GM12878 (cell line): ENCODE results near the gene BARHL1. TPM values are rescaled to one million over a fixed set of nuclear protein-coding genes. Genes with fewer than 3 reads are reported as not detected.

Experiments used
- ATAC-seq: fragments of 200-7000 bp; cut with Tn5 transposase; 3 replicates; pipeline ENCODE4 v1.9.1; 2020; ENCODE audit warnings: mild to moderate bottlenecking, moderate library complexity
- BruUV-seq: library from RNA; stranded (reverse); fragments of 400-500 nt; replicated peaks from 2 replicates; lab custom pipeline; 2021; lab: Mats Ljungman, UMichigan
- CTCF ChIA-PET: fragments of 300-600 bp; sonication (Branson Sonifier 250); formaldehyde crosslinking; extraction: SDS; loops from one replicate; lab custom pipeline; 2021; ENCODE audit warnings: inconsistent platforms; lab: Yijun Ruan, JAX
- POLR2A ChIA-PET: fragments of 350-600 bp; formaldehyde crosslinking; extraction: SDS; loops from one replicate; lab custom pipeline; 2021; ENCODE audit warnings: inconsistent platforms; lab: Charles Lee
- RAD21 ChIA-PET: fragments of 300-600 bp; sonication (Branson Sonifier 250); formaldehyde crosslinking; loops from one replicate; lab custom pipeline; 2023; ENCODE audit warnings: antibody characterized with exemption; ENCODE audit not compliant: unreplicated experiment; lab: Charles Lee
- SMC1A ChIA-PET: fragments of 300-600 bp; sonication (Branson Sonifier 250); formaldehyde crosslinking; loops from one replicate; lab custom pipeline; 2023; ENCODE audit not compliant: unreplicated experiment, uncharacterized antibody; lab: Charles Lee
- DNase-seq: peaks from one replicate; pipeline ENCODE4 v3.0.0-alpha.2; 2011; ENCODE audit warnings: low read depth, low spot score
- FAIRE-seq: peaks from 3 replicates; lab custom pipeline; 2011; peaks lifted over from hg19 to GRCh38; lab: Jason Lieb, UNC
- H2AFZ ChIP-seq: 2 replicates; pipeline ENCODE4 v1.6.0; 2011; ENCODE audit warnings: low read depth, low read length, control low read depth; ENCODE audit not compliant: control insufficient read depth
- H3K27ac ChIP-seq: 2 replicates; pipeline ENCODE4 v1.5.1; 2011; ENCODE audit warnings: control low read depth; ENCODE audit not compliant: control insufficient read depth, insufficient read depth
- H3K27me3 ChIP-seq, 2 experiments: replicated peaks in 1 of 2; 2 replicates each; pipeline versions ENCODE4 v1.6.0 to v1.6.1; 2011; ENCODE audit warnings: low read length in 1 of 2; ENCODE audit not compliant: control insufficient read depth in 2 of 2, insufficient read depth in 2 of 2
- H3K36me3 ChIP-seq, 2 experiments: 2 replicates each; pipeline ENCODE4 v1.5.1; 2011; ENCODE audit warnings: low read length in 1 of 2; ENCODE audit not compliant: control insufficient read depth in 2 of 2, insufficient read depth in 2 of 2
- H3K4me1 ChIP-seq: 2 replicates; pipeline ENCODE4 v1.6.1; 2011; ENCODE audit warnings: mild to moderate bottlenecking, low read length, moderate library complexity, mixed read lengths; ENCODE audit not compliant: control insufficient read depth, insufficient read depth
- H3K4me2 ChIP-seq: 2 replicates; pipeline ENCODE4 v1.6.0; 2011; ENCODE audit warnings: control low read depth; ENCODE audit not compliant: control insufficient read depth, insufficient read depth
- H3K4me3 ChIP-seq: fragments of 200-600 bp; sonication (generic); 2 replicates; pipeline ENCODE4 v1.5.1; 2016
- H3K79me2 ChIP-seq: 2 replicates; pipeline ENCODE4 v1.6.0; 2011; ENCODE audit warnings: low read length; ENCODE audit not compliant: control insufficient read depth, insufficient read depth
- H3K9ac ChIP-seq: 2 replicates; pipeline ENCODE4 v1.8.0; 2011; ENCODE audit warnings: low read length, control low read depth, mixed read lengths; ENCODE audit not compliant: control insufficient read depth, insufficient read depth
- H3K9me3 ChIP-seq: replicated peaks from 3 replicates; pipeline ENCODE4 v1.5.1; 2011; ENCODE audit warnings: mild to moderate bottlenecking, low read length; ENCODE audit not compliant: control insufficient read depth, insufficient read depth
- H4K20me1 ChIP-seq: 2 replicates; pipeline ENCODE4 v1.6.0; 2011; ENCODE audit not compliant: control insufficient read depth, insufficient read depth
- ASH2L ChIP-seq: fragments of 300-600, 200-600 bp; sonication (generic); IDR thresholded peaks from 2 replicates; pipeline ENCODE4 v1.6.1; 2017; ENCODE audit warnings: low read depth, mild to moderate bottlenecking, borderline replicate concordance
- CREB1 ChIP-seq: IDR thresholded peaks from 2 replicates; pipeline ENCODE4 v1.6.1; 2012; ENCODE audit warnings: low read depth, mild to moderate bottlenecking, inconsistent platforms
- JUND ChIP-seq: IDR thresholded peaks from 2 replicates; pipeline ENCODE4 v1.6.1; 2012; ENCODE audit warnings: low read depth, mild to moderate bottlenecking, low read length, improper control_type of control experiment, moderate library complexity
- PML ChIP-seq: IDR thresholded peaks from 2 replicates; pipeline ENCODE4 v1.6.1; 2012; ENCODE audit warnings: low read length, inconsistent platforms
- POLR2AphosphoS2 ChIP-seq: IDR thresholded peaks from 2 replicates; pipeline ENCODE4 v1.6.1; 2011; ENCODE audit warnings: low read depth, mild to moderate bottlenecking, low read length, improper control_type of control experiment, moderate library complexity
- RELA ChIP-seq: fragments of 450-650 bp; IDR thresholded peaks from 2 replicates; pipeline ENCODE4 v1.8.0; 2014; ENCODE audit warnings: borderline replicate concordance; ENCODE audit not compliant: partially characterized antibody
- SREBF1 ChIP-seq: IDR thresholded peaks from 2 replicates; pipeline ENCODE4 v1.6.1; 2012; ENCODE audit warnings: mild to moderate bottlenecking, low read length
- TCF7 ChIP-seq: IDR thresholded peaks from 2 replicates; pipeline ENCODE4 v1.6.1; 2014; ENCODE audit warnings: antibody characterized with exemption, borderline replicate concordance
- WGBS: methylation state at CpG from one replicate; pipeline ENCODE4 v1.1.6; 2016; ENCODE audit warnings: low lambda C conversion rate; ENCODE audit not compliant: insufficient replicate concordance, insufficient coverage; ENCODE audit errors: missing lambda C conversion rate; 5-methylcytosine and 5-hydroxymethylcytosine counted together
- in situ Hi-C: fragments of 300-500 bp; cut with MboI; formaldehyde crosslinking; loops from 9 replicates; pipeline ENCODE4 v1.14.3; 2018; ENCODE audit warnings: mixed read lengths
- intact Hi-C: fragments of 100-400 bp; cut with micrococcal nuclease; formaldehyde crosslinking; loops from one replicate; pipeline ENCODE4 v1.14.2; 2022; ENCODE audit not compliant: unreplicated experiment
- polyA plus RNA-seq, 11 experiments: library from polyadenylated mRNA; depleted of rRNA in 4 of 11; unstranded in 6 of 11; stranded (reverse) in 5 of 11; fragments of >200 nt; fragmentation: Nextera tagmentation in 4 of 11; fragmentation: Illumina TruSeq in 1 of 11; extraction: Ambion mirVana in 4 of 11; extraction: Trizol in 1 of 11; gene quantifications; 1 replicate in 1 of 11; 2 replicates in 10 of 11; pipeline versions ENCODE4 v1.2.1 to v1.2.3, GENCODE V29; 2011 to 2016; ENCODE audit warnings: inconsistent platforms in 2 of 11, missing spikeins in 2 of 11, low read depth in 1 of 11
- total RNA-seq, 4 experiments: library from RNA; depleted of rRNA in 3 of 4; stranded (reverse); fragments of >200 nt in 3 of 4; fragmentation: Illumina TruSeq in 1 of 4; extraction: Trizol in 1 of 4; gene quantifications; 2 replicates each; pipeline versions ENCODE4 v1.2.1 to v1.2.3, GENCODE V29; 2013 to 2021
- TF ChIP-seq, protein P1 (sequence below): fragments of 450-650 bp; formaldehyde crosslinking; IDR thresholded peaks from 2 replicates; pipeline ENCODE4 v1.5.0; 2022; ENCODE audit warnings: mild to moderate bottlenecking, missing genetic modification characterization

BARHL1 gene
- total and polyA plus RNA-seq, 10 of the 15 experiments (the other 5 are each of a cell fraction or from before 2014, with no cell fraction given) = not detected

DNA sequence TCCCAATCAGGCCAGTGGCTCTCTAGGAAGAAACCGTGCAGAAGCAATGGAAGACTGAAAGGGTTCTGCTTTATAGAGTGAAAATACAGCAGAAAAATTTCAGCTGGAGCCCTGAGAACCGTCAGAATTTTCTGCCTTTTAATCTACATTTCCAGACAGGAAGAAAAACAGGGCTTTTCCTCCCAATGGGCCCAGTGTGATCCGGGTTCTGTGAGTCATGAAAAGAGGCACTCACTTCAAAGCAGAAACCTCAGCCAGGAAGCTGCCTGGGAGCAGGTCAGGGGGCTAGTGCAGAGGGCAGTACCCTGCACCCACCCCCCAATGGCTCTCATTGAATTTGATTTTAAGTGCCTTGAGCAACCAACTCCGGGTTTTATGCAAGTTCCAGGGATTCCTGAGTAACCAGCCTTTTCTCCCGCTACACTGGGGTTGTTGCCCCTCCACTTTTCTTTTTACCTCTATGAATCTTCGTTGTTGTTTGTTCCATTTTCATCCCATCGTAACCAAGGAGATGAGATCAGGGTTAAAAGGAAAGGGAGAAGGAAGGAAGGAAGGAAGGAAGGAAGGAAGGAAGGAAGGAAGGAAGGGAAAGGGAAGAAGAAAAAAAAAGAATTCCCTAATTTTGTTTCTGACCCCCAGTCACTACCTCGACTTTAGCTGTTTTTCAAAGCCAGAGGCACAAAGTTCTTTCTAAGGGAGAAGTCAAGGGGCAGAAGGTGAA is 1.3 kb downstream of the BARHL1 start:
- POLR2A ChIA-PET = no interaction called here
- in situ Hi-C loops = no loop called here
- CTCF ChIA-PET = no interaction called here
- TF ChIP-seq RELA (no peak), ASH2L (no peak)
- RAD21 ChIA-PET = no interaction called here
- Histone ChIP-seq H3K4me1 (no peaks in the 10 kb centered on the region), H3K9ac (no peak overlapping the region), H2AFZ (no peak overlapping the region), H3K36me3 (no peaks in the 10 kb centered on the region), H3K27me3 (peaks cover 26 to 37% of the 10 kb centered on the region in 2 experiments), H3K9me3 (no peaks in the 10 kb centered on the region), H3K4me3 (no peak overlapping the region), H3K27ac (no peak overlapping the region), H3K4me2 (no peak overlapping the region), H4K20me1 (peaks cover 5% of the 10 kb centered on the region), H3K79me2 (no peaks in the 10 kb centered on the region)
- no peak for DNase-seq
- ATAC-seq = no peak
- SMC1A ChIA-PET = no interaction called here
- 7% methylated on average over 8 of the region's 8 CpGs for WGBS
- no TSS peak for BruUV-seq
- no peak for FAIRE-seq
- intact Hi-C loops = no loop called here

DNA sequence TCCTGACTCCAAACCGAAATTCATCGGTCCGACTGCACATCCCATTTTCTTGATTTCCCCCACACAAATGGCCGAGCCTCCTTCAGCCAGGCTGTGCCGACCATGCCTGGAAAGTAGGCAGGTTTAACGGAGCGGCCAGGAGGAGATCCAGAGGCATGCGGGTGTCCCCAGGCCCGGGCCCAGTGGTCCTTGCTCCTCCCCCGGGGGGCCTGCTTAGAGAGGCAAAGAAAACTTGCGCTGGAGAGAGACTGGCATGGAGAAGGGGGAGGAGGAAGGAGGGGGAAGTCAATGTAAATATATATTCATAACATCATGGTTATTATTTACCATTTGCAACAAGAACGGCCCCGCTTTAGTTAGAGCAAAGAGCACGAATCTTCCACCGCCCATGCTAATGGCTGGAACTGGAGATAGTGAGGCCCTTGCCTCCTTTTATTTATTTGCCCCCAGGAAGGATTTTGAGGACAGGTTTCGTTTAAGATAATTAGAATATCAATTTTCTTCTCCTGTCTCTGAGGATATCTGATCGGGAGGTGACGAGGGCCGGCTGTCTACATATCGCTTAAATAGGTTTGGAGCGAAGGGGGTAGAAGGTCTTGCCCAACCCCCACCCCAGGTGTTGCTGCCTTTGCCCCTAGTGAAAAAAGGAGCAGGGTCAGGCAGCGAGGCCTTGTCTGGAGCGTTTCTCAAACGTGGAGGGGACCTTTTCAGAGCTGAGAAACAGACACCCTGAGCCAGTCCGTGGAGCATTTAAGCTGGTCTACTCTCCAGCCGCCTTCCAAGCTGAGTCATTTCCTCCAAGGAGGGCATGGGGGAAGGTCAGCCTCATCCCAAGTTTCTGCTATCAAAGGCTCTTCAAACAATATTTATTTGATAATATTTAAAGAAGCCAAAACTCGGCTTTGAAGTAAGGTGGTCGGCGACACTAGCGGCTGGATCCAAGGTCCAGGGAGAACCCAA is 2.5 kb downstream of the BARHL1 start:
- in situ Hi-C loops (no loop called here), intact Hi-C loops (no loop called here)
- no peak for FAIRE-seq
- DNase-seq = no peak
- no peak overlapping the region for H3K9ac ChIP-seq
- peaks cover 25 to 35% of the 10 kb centered on the region in 2 experiments for H3K27me3 ChIP-seq
- CTCF ChIA-PET = no interaction called here
- no peak overlapping the region for H3K27ac ChIP-seq
- no peak overlapping the region for H3K4me2 ChIP-seq
- H4K20me1 ChIP-seq = peaks cover 5% of the 10 kb centered on the region
- no peak overlapping the region for H2AFZ ChIP-seq
- SMC1A ChIA-PET = no interaction called here
- POLR2A ChIA-PET = no interaction called here
- H3K4me3 ChIP-seq = no peak overlapping the region
- RAD21 ChIA-PET = no interaction called here
- H3K9me3 ChIP-seq = no peaks in the 10 kb centered on the region
- H3K36me3 ChIP-seq = no peaks in the 10 kb centered on the region
- ATAC-seq = no peak
- H3K79me2 ChIP-seq = no peaks in the 10 kb centered on the region
- 19% methylated on average over 30 of the region's 30 CpGs for WGBS
- H3K4me1 ChIP-seq = no peaks in the 10 kb centered on the region
- no TSS peak for BruUV-seq
- TF ChIP-seq SREBF1 (no peak), POLR2AphosphoS2 (no peak), JUND (no peak), CREB1 (no peak), TCF7 (no peak), PML (no peak)
- TF ChIP-seq, protein P1, sequence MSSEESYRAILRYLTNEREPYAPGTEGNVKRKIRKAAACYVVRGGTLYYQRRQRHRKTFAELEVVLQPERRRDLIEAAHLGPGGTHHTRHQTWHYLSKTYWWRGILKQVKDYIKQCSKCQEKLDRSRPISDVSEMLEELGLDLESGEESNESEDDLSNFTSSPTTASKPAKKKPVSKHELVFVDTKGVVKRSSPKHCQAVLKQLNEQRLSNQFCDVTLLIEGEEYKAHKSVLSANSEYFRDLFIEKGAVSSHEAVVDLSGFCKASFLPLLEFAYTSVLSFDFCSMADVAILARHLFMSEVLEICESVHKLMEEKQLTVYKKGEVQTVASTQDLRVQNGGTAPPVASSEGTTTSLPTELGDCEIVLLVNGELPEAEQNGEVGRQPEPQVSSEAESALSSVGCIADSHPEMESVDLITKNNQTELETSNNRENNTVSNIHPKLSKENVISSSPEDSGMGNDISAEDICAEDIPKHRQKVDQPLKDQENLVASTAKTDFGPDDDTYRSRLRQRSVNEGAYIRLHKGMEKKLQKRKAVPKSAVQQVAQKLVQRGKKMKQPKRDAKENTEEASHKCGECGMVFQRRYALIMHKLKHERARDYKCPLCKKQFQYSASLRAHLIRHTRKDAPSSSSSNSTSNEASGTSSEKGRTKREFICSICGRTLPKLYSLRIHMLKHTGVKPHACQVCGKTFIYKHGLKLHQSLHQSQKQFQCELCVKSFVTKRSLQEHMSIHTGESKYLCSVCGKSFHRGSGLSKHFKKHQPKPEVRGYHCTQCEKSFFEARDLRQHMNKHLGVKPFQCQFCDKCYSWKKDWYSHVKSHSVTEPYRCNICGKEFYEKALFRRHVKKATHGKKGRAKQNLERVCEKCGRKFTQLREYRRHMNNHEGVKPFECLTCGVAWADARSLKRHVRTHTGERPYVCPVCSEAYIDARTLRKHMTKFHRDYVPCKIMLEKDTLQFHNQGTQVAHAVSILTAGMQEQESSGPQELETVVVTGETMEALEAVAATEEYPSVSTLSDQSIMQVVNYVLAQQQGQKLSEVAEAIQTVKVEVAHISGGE (CRISPR knock-in tag) = no peak
